Ascending aorta (tissue), 2 donors: Measurements from ENCODE around the gene MXRA7. TPM values are rescaled to one million over a fixed set of nuclear protein-coding genes. Genes with fewer than 3 reads are reported as not detected.

Experiments used
- DNase-seq, 2 donors: peaks; one replicate each; pipeline ENCODE4 v3.0.0-alpha.2; 2019; ENCODE audit warnings: low spot score in 2 of 2
- H3K27ac ChIP-seq, 2 donors: fragments of 200-600 bp; sonication (generic); one replicate each; pipeline ENCODE4 v1.5.1; 2016 to 2017; ENCODE audit warnings: mild to moderate bottlenecking in 1 of 2
- H3K27me3 ChIP-seq: fragments of 200-600 bp; sonication (generic); one replicate; pipeline ENCODE4 v1.5.1; 2017
- H3K36me3 ChIP-seq, 2 donors: fragments of 200-600 bp; sonication (generic); one replicate each; pipeline ENCODE4 v1.5.1; 2016
- H3K4me1 ChIP-seq, 2 donors: fragments of 200-600 bp; sonication (generic); one replicate each; pipeline ENCODE4 v1.5.1; 2016 to 2017; ENCODE audit warnings: mild to moderate bottlenecking in 1 of 2
- H3K4me3 ChIP-seq, 2 donors: fragments of 200-600 bp; sonication (generic); one replicate each; pipeline ENCODE4 v1.5.1; 2016 to 2017; ENCODE audit warnings: mild to moderate bottlenecking in 1 of 2
- H3K9me3 ChIP-seq, 2 donors: fragments of 200-600 bp; sonication (generic); one replicate each; pipeline ENCODE4 v1.5.1; 2016
- CTCF ChIP-seq, 3 experiments: fragments of 200-600 bp in 2 of 3; fragments of 450-650 bp in 1 of 3; sonication (generic) in 2 of 3; IDR thresholded peaks; one replicate each; pipeline ENCODE4 v1.5.1; 2016 to 2019; ENCODE audit warnings: antibody characterized with exemption in 3 of 3, mild to moderate bottlenecking in 1 of 3, moderate library complexity in 1 of 3
- intact Hi-C: fragments of 100-400 bp; cut with DNase I; formaldehyde crosslinking; loops from one replicate; pipeline ENCODE4 v1.15.1; 2023
- total RNA-seq: library from RNA; depleted of rRNA; stranded (reverse); fragments of >200 nt; gene quantifications from one replicate; pipeline ENCODE4 v1.1.0, GENCODE V29; 2016

The MXRA7 gene
- total RNA-seq, 1 donor from 2014 or later, result 122 TPM

- peaks cover 0 to 8% of the 10 kb centered on the region in 2 donors for H3K36me3 ChIP-seq
- peaks cover 12 to 61% of the 10 kb centered on the region in 2 donors for H3K4me1 ChIP-seq
- intact Hi-C loops, result no loop called here
- TF ChIP-seq CTCF (IDR thresholded peaks at IDR 0.05), result no peak
- peak overlapping the region in 1 of 2 donors; percentile 33 for H3K27ac ChIP-seq
- no peak for DNase-seq
- H3K4me3 ChIP-seq, result no peak overlapping the region
- no peaks in the 10 kb centered on the region for H3K9me3 ChIP-seq
- no peaks in the 10 kb centered on the region for H3K27me3 ChIP-seq
Observed at GRCh38 chr17:76690596-76691280, 20.0 kb downstream of the MXRA7 start.

- H3K4me1 ChIP-seq, result peaks cover 9 to 54% of the 10 kb centered on the region in 2 donors
- intact Hi-C loops, result loop anchor here (5.0 kb wide), 1 partner anchor 37 kb away; the partner anchor contains the start of genes JMJD6 and METTL23
Observed at GRCh38 chr17:76689859-76690258, 20.9 kb downstream of the MXRA7 start.

GRCh38 chr17:76688165-76688622 is 22.6 kb downstream of the MXRA7 start:
- intact Hi-C loops, result loop anchor here (5.0 kb wide), 1 partner anchor 39 kb away; the partner anchor contains the start of genes JMJD6 and METTL23
- Histone ChIP-seq H3K4me1 (peaks cover 9 to 42% of the 10 kb centered on the region in 2 donors), H3K27ac (peak overlapping the region; percentile 89 to 91), H3K4me3 (peak overlapping the region in 1 of 2 donors; percentile 21), H3K9me3 (no peaks in the 10 kb centered on the region), H3K36me3 (peaks cover 20 to 34% of the 10 kb centered on the region in 2 donors), H3K27me3 (no peaks in the 10 kb centered on the region)
- peak in 2 of 3 experiments; percentile 13 to 38 for TF ChIP-seq CTCF (IDR thresholded peaks at IDR 0.05)
- peak in 1 of 2 donors; percentile 66 for DNase-seq

More at GRCh38 chr17:76689859-76690258, 20.9 kb downstream of the MXRA7 start:
- Histone ChIP-seq H3K9me3 (no peaks in the 10 kb centered on the region), H3K4me3 (no peak overlapping the region), H3K27ac (peak overlapping the region in 1 of 2 donors; percentile 89), H3K27me3 (no peaks in the 10 kb centered on the region), H3K36me3 (peaks cover 4 to 17% of the 10 kb centered on the region in 2 donors)
- DNase-seq, result no peak
- no peak for TF ChIP-seq CTCF (IDR thresholded peaks at IDR 0.05)

GRCh38 chr17:76687298-76688164 is 23.2 kb downstream of the MXRA7 start:
- DNase-seq, result peak in 1 of 2 donors; percentile 83

More at GRCh38 chr17:76687298-76688164, 23.2 kb downstream of the MXRA7 start:
- H3K9me3 ChIP-seq, result no peaks in the 10 kb centered on the region
- peaks cover 25 to 40% of the 10 kb centered on the region in 2 donors for H3K36me3 ChIP-seq
- H3K27ac ChIP-seq, result peak overlapping the region; percentile 89 to 91
- H3K27me3 ChIP-seq, result no peaks in the 10 kb centered on the region
- peaks cover 9 to 40% of the 10 kb centered on the region in 2 donors for H3K4me1 ChIP-seq
- intact Hi-C loops, result loop anchor here (1.0 to 5.0 kb wide), 2 partner anchors 24 to 40 kb away; partner anchors contain the start of genes JMJD6 and METTL23
- peak overlapping the region in 1 of 2 donors; percentile 21 for H3K4me3 ChIP-seq
- TF ChIP-seq CTCF (IDR thresholded peaks at IDR 0.05), result no peak
